RWPE1 (cell line): ENCODE results near the gene ZNF595.
"Not testable (repeated sequence)": the region's sequence is repeated elsewhere in the genome, so short reads cannot be mapped to it uniquely, and the experiment has no call there.

Experiments
- CTCF ChIA-PET: fragments of 350-600 bp; sonication (Branson Sonifier 250); formaldehyde crosslinking; extraction: SDS; loops from one replicate; lab custom pipeline; 2021; lab: Yijun Ruan, JAX
- POLR2A ChIA-PET: fragments of 400-600 bp; formaldehyde crosslinking; extraction: SDS; loops from one replicate; lab custom pipeline; 2020; ENCODE audit warnings: antibody characterized with exemption; ENCODE audit not compliant: low non-redundant PET; lab: Yijun Ruan, JAX
- DNase-seq: peaks from one replicate; pipeline ENCODE4 v3.0.0; 2012; ENCODE audit warnings: low spot score
- H3K27ac ChIP-seq: fragments of 450-650 bp; 2 replicates; pipeline ENCODE4 v1.5.1; 2017

ZNF595 gene

GRCh38 chr4:52804-53479, at the start of gene ZNF595:
Gene ZNF595 (plus strand): TSS chr4:53321. CDS start chr4:53489, 168 bp downstream.
- H3K27ac ChIP-seq, CTCF ChIA-PET, DNase-seq, POLR2A ChIA-PET: not testable (repeated sequence)

- CTCF ChIA-PET, POLR2A ChIA-PET, H3K27ac ChIP-seq, DNase-seq: not testable (repeated sequence)
Observed at GRCh38 chr4:9937-10870, 42.9 kb upstream of the ZNF595 start.

GRCh38 chr4:11095-11815, 41.9 kb upstream of the ZNF595 start:
- H3K27ac ChIP-seq, CTCF ChIA-PET, POLR2A ChIA-PET, DNase-seq: not testable (repeated sequence)

- POLR2A ChIA-PET, CTCF ChIA-PET, DNase-seq, H3K27ac ChIP-seq: not testable (repeated sequence)
Observed at GRCh38 chr4:11816-12417, 41.2 kb upstream of the ZNF595 start.

GRCh38 chr4:18128-18527, 35.0 kb upstream of the ZNF595 start:
- CTCF ChIA-PET, DNase-seq, POLR2A ChIA-PET, H3K27ac ChIP-seq: not testable (repeated sequence)

- CTCF ChIA-PET = not testable (repeated sequence)
Observed at GRCh38 chr4:18589-18988, 34.5 kb upstream of the ZNF595 start.

GRCh38 chr4:22882-23281, 30.2 kb upstream of the ZNF595 start:
- CTCF ChIA-PET, H3K27ac ChIP-seq, DNase-seq, POLR2A ChIA-PET: not testable (repeated sequence)

More at GRCh38 chr4:18589-18988, 34.5 kb upstream of the ZNF595 start:
- H3K27ac ChIP-seq, DNase-seq, POLR2A ChIA-PET: not testable (repeated sequence)

GRCh38 chr4:24359-24758, 28.8 kb upstream of the ZNF595 start:
- DNase-seq, CTCF ChIA-PET, H3K27ac ChIP-seq, POLR2A ChIA-PET: not testable (repeated sequence)

- POLR2A ChIA-PET, H3K27ac ChIP-seq, DNase-seq: not testable (repeated sequence)
- CTCF ChIA-PET = interaction anchor here (1.1 kb wide), 1 partner anchor 29 kb away, joined by 3 read pairs; no protein-coding TSS in a partner anchor
Observed at GRCh38 chr4:27501-27900, 25.6 kb upstream of the ZNF595 start.

GRCh38 chr4:28767-29542, 24.2 kb upstream of the ZNF595 start:
- H3K27ac ChIP-seq, DNase-seq, POLR2A ChIA-PET: not testable (repeated sequence)
- CTCF ChIA-PET = interaction anchor here (1.1 kb wide), 1 partner anchor 27 kb away, joined by 3 read pairs; no protein-coding TSS in a partner anchor

- POLR2A ChIA-PET, DNase-seq, H3K27ac ChIP-seq, CTCF ChIA-PET: not testable (repeated sequence)
Observed at GRCh38 chr4:33314-33713, 19.8 kb upstream of the ZNF595 start.

- H3K27ac ChIP-seq, DNase-seq, CTCF ChIA-PET, POLR2A ChIA-PET: not testable (repeated sequence)
Observed at GRCh38 chr4:36559-37415, 16.3 kb upstream of the ZNF595 start.

GRCh38 chr4:38202-38601, 14.9 kb upstream of the ZNF595 start:
- DNase-seq, CTCF ChIA-PET, POLR2A ChIA-PET: not testable (repeated sequence)

GRCh38 chr4:43375-43774, 9.7 kb upstream of the ZNF595 start:
- H3K27ac ChIP-seq, DNase-seq, POLR2A ChIA-PET: not testable (repeated sequence)
- CTCF ChIA-PET = interaction anchor here (0.6 kb wide), 1 partner anchor 378 kb away, joined by 3 read pairs; no protein-coding TSS in a partner anchor

More at GRCh38 chr4:38202-38601, 14.9 kb upstream of the ZNF595 start:
- not testable (repeated sequence) for H3K27ac ChIP-seq

GRCh38 chr4:51253-51652, 1.9 kb upstream of the ZNF595 start:
- CTCF ChIA-PET, H3K27ac ChIP-seq, DNase-seq, POLR2A ChIA-PET: not testable (repeated sequence)
